Endothelial cell (in vitro differentiated cells): ENCODE data around the gene WFDC10B. TPM values are rescaled to one million over a fixed set of nuclear protein-coding genes. Genes with fewer than 3 reads are reported as not detected.

Source experiments
- DNase-seq: peaks from one replicate; pipeline ENCODE4 v3.0.0; 2021; ENCODE audit warnings: low spot score
- H3K27ac Mint-ChIP-seq: one replicate; pipeline ENCODE4 v1.8.0; 2021; ENCODE audit warnings: mixed read lengths, inconsistent platforms; ENCODE audit not compliant: unreplicated experiment
- H3K27me3 Mint-ChIP-seq: one replicate; pipeline ENCODE4 v1.8.0; 2021; ENCODE audit warnings: mild to moderate bottlenecking, moderate library complexity, mixed read lengths, inconsistent platforms; ENCODE audit not compliant: unreplicated experiment
- H3K36me3 Mint-ChIP-seq: one replicate; pipeline ENCODE4 v1.8.0; 2021; ENCODE audit warnings: mild to moderate bottlenecking, low read depth, mixed read lengths, inconsistent platforms; ENCODE audit not compliant: unreplicated experiment
- H3K4me1 Mint-ChIP-seq: one replicate; pipeline ENCODE4 v1.8.0; 2021; ENCODE audit warnings: mild to moderate bottlenecking, mixed read lengths, inconsistent platforms; ENCODE audit not compliant: unreplicated experiment
- H3K4me3 Mint-ChIP-seq: one replicate; pipeline ENCODE4 v1.8.0; 2021; ENCODE audit warnings: mild to moderate bottlenecking, mixed read lengths, inconsistent platforms; ENCODE audit not compliant: unreplicated experiment
- H3K9me3 Mint-ChIP-seq: one replicate; pipeline ENCODE4 v1.8.0; 2021; ENCODE audit warnings: mixed read lengths, inconsistent platforms; ENCODE audit not compliant: unreplicated experiment
- microRNA-seq: library from miRNA; unstranded; fragments of <30 nt; microRNA quantifications from one replicate; pipeline ENCODE4, GENCODE V29; 2020; ENCODE audit not compliant: unreplicated experiment
- total RNA-seq: library from RNA; stranded (reverse); fragmentation: NEBNext Ultra II Directional; extraction: Animal tissue kit (Norgen Biotek cat#: 25700); gene quantifications from one replicate; pipeline ENCODE4 v1.2.1, GENCODE V29; 2021; ENCODE audit not compliant: unreplicated experiment
- TF ChIP-seq, protein P1 (sequence below): fragments of 200-600 bp; sonication (generic); IDR thresholded peaks from one replicate; pipeline ENCODE4 v1.5.0; 2021; ENCODE audit warnings: antibody characterized with exemption; ENCODE audit not compliant: unreplicated experiment

Gene WFDC10B
- total RNA-seq, 1 donor from 2014 or later = not detected

DNA sequence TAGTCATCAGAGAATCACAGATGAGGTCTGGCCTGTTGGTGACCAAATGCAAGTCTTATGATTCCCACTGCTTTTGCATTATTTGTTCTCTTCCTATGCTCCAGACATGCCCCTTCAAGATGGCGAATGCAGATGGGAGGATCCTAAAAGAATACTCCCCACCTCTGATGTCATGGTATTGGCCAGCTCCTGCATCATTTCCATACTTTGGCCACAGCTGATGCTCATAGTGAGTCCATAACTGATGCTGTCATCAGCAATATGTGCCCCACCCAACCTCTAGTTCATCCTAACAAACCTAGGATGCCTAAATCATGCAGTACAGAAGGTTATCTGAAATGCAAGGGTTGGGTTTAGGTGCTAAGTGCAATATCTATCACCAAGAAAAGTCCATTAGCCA is 68.3 kb downstream of the WFDC10B start:
- Mint-ChIP-seq H3K36me3 (no peaks in the 10 kb centered on the region), H3K9me3 (no peaks in the 10 kb centered on the region), H3K27ac (no peak overlapping the region), H3K4me3 (no peak overlapping the region), H3K4me1 (no peaks in the 10 kb centered on the region), H3K27me3 (no peaks in the 10 kb centered on the region)
- TF ChIP-seq, protein P1, sequence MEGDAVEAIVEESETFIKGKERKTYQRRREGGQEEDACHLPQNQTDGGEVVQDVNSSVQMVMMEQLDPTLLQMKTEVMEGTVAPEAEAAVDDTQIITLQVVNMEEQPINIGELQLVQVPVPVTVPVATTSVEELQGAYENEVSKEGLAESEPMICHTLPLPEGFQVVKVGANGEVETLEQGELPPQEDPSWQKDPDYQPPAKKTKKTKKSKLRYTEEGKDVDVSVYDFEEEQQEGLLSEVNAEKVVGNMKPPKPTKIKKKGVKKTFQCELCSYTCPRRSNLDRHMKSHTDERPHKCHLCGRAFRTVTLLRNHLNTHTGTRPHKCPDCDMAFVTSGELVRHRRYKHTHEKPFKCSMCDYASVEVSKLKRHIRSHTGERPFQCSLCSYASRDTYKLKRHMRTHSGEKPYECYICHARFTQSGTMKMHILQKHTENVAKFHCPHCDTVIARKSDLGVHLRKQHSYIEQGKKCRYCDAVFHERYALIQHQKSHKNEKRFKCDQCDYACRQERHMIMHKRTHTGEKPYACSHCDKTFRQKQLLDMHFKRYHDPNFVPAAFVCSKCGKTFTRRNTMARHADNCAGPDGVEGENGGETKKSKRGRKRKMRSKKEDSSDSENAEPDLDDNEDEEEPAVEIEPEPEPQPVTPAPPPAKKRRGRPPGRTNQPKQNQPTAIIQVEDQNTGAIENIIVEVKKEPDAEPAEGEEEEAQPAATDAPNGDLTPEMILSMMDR = no peak
- no peak for DNase-seq

Small RNAs within 50 kb of the gene (microRNA-seq; reads per million reads assigned to microRNA genes)
- gene MIR3617 = 2.3 reads per million, percentile 33 among the genes with 10 or more reads in this experiment

Other genes starting within 250 kb of the WFDC10B start
- 4.6 TPM for gene WFDC2, start 235.3 kb downstream of the WFDC10B start, total RNA-seq
- not detected for gene SPINT3, start 189.4 kb downstream of the WFDC10B start, total RNA-seq
- gene WFDC6, start 165.5 kb downstream of the WFDC10B start, total RNA-seq = not detected
- not detected for gene EPPIN, start 157.6 kb downstream of the WFDC10B start, total RNA-seq
- not detected for gene WFDC8, start 125.7 kb downstream of the WFDC10B start, total RNA-seq
- gene WFDC10A, start 75.3 kb downstream of the WFDC10B start, total RNA-seq = not detected
- not detected for gene WFDC9, start 73.7 kb downstream of the WFDC10B start, total RNA-seq
- gene WFDC11, start 34.8 kb downstream of the WFDC10B start, total RNA-seq = not detected
- not detected for gene WFDC13, start 3.0 kb downstream of the WFDC10B start, total RNA-seq
- gene SPINT4, start 17.3 kb upstream of the WFDC10B start, total RNA-seq = not detected
- not detected for gene WFDC3, start 86.9 kb upstream of the WFDC10B start, total RNA-seq
- gene DNTTIP1, start 86.9 kb upstream of the WFDC10B start, total RNA-seq = 36.9 TPM
- gene UBE2C, start 107.6 kb upstream of the WFDC10B start, total RNA-seq = 22.9 TPM
- not detected for gene TNNC2, start 122.3 kb upstream of the WFDC10B start, total RNA-seq
- gene SNX21, start 128.8 kb upstream of the WFDC10B start, total RNA-seq = 11.9 TPM
- 25.3 TPM for gene ACOT8, start 152.4 kb upstream of the WFDC10B start, total RNA-seq
- gene ZSWIM3, start 152.6 kb upstream of the WFDC10B start, total RNA-seq = 6.7 TPM
- 12.6 TPM for gene ZSWIM1, start 176.2 kb upstream of the WFDC10B start, total RNA-seq
- 0.62 TPM for gene SPATA25, start 182.6 kb upstream of the WFDC10B start, total RNA-seq
- 3.6 TPM for gene NEURL2, start 186.2 kb upstream of the WFDC10B start, total RNA-seq
- gene CTSA, start 186.3 kb upstream of the WFDC10B start, total RNA-seq = 62.7 TPM
- 41.3 TPM for gene PLTP, start 207.1 kb upstream of the WFDC10B start, total RNA-seq
- gene PCIF1, start 229.7 kb upstream of the WFDC10B start, total RNA-seq = 34.8 TPM